ENCODE data around the gene RPS10.
"Not testable (repeated sequence)": the region's sequence is repeated elsewhere in the genome, so short reads cannot be mapped to it uniquely, and the experiment has no call there.

Gene RPS10

GRCh38 chr6:34451192-34451591 is 25.3 kb upstream of the RPS10 start:
- in situ Hi-C loops (cut with HindIII; ENCODE audit: low sequenced_read_pairs) = no loop called here

GRCh38 chr6:34447910-34448309 is 22.0 kb upstream of the RPS10 start:
- in situ Hi-C loops (cut with HindIII; ENCODE audit: low sequenced_read_pairs) = loop anchor here (5.0 to 10.0 kb wide), 2 partner anchors 67 to 169 kb away; no protein-coding TSS in a partner anchor

- in situ Hi-C loops (cut with HindIII; ENCODE audit: low sequenced_read_pairs) = loop anchor here (5.0 to 10.0 kb wide), 2 partner anchors 67 to 170 kb away; no protein-coding TSS in a partner anchor
Measured at GRCh38 chr6:34447386-34447785, 21.5 kb upstream of the RPS10 start.

- in situ Hi-C loops (cut with HindIII; ENCODE audit: low sequenced_read_pairs) = loop anchor here (5.0 to 10.0 kb wide), 2 partner anchors 69 to 172 kb away; no protein-coding TSS in a partner anchor
Measured at GRCh38 chr6:34445313-34445860, 19.5 kb upstream of the RPS10 start.

- in situ Hi-C loops (cut with HindIII; ENCODE audit: low sequenced_read_pairs) = loop anchor here (10.0 kb wide), 1 partner anchor 73 kb away; no protein-coding TSS in a partner anchor
Measured at GRCh38 chr6:34441526-34441925, 15.7 kb upstream of the RPS10 start.

- in situ Hi-C loops (cut with HindIII; ENCODE audit: low sequenced_read_pairs) = no loop called here
Measured at GRCh38 chr6:34439442-34439841, 13.6 kb upstream of the RPS10 start.

GRCh38 chr6:34438705-34439104 is 12.8 kb upstream of the RPS10 start:
- in situ Hi-C loops (cut with HindIII; ENCODE audit: low sequenced_read_pairs) = no loop called here

GRCh38 chr6:34437644-34437970 is 11.7 kb upstream of the RPS10 start:
- in situ Hi-C loops (cut with HindIII; ENCODE audit: low sequenced_read_pairs) = no loop called here

GRCh38 chr6:34436803-34437643 is 11.2 kb upstream of the RPS10 start:
- in situ Hi-C loops (cut with HindIII; ENCODE audit: low sequenced_read_pairs) = no loop called here

- in situ Hi-C loops (cut with HindIII; ENCODE audit: low sequenced_read_pairs) = no loop called here
Measured at GRCh38 chr6:34435916-34436315, 10.0 kb upstream of the RPS10 start.

GRCh38 chr6:34425132-34425497 is 754 bp downstream of the RPS10 start:
- in situ Hi-C loops (cut with HindIII; ENCODE audit: low sequenced_read_pairs) = no loop called here

GRCh38 chr6:34424200-34425131 is 1.4 kb downstream of the RPS10 start:
- in situ Hi-C loops (cut with HindIII; ENCODE audit: low sequenced_read_pairs) = no loop called here

- in situ Hi-C loops (cut with HindIII; ENCODE audit: low sequenced_read_pairs) = no loop called here
Measured at GRCh38 chr6:34423254-34423653, 2.6 kb downstream of the RPS10 start.

GRCh38 chr6:34418367-34418766 is 7.5 kb downstream of the RPS10 start:
- in situ Hi-C loops (cut with HindIII; ENCODE audit: low sequenced_read_pairs) = no loop called here

- in situ Hi-C loops (cut with HindIII; ENCODE audit: low sequenced_read_pairs) = no loop called here
Measured at GRCh38 chr6:34416877-34417371, 8.9 kb downstream of the RPS10 start.

GRCh38 chr6:34414999-34415858 is 10.6 kb downstream of the RPS10 start:
- in situ Hi-C loops (cut with HindIII; ENCODE audit: low sequenced_read_pairs) = no loop called here

- in situ Hi-C loops (cut with HindIII; ENCODE audit: low sequenced_read_pairs) = no loop called here
Measured at GRCh38 chr6:34412643-34413214, 13.1 kb downstream of the RPS10 start.

GRCh38 chr6:34412016-34412415 is 13.9 kb downstream of the RPS10 start:
- in situ Hi-C loops (cut with HindIII; ENCODE audit: low sequenced_read_pairs) = no loop called here

- in situ Hi-C loops (cut with HindIII; ENCODE audit: low sequenced_read_pairs) = not testable (repeated sequence)
Measured at GRCh38 chr6:34407915-34408314, 18.0 kb downstream of the RPS10 start.

- in situ Hi-C loops (cut with HindIII; ENCODE audit: low sequenced_read_pairs) = no loop called here
Measured at GRCh38 chr6:34396518-34396917, 29.4 kb downstream of the RPS10 start.
